GM10847 (cell line): ENCODE measurements around the gene GPX4.

Experiments
- POLR2A ChIP-seq: IDR thresholded peaks from 2 replicates; pipeline ENCODE4 v1.6.1; 2011; ENCODE audit not compliant: insufficient read length; ENCODE audit errors: extremely low read depth

GPX4 gene

GRCh38 chr19:1065606-1066109 is 38.1 kb upstream of the GPX4 start:
- no peak for TF ChIP-seq POLR2A

GRCh38 chr19:1066251-1066747 is 37.5 kb upstream of the GPX4 start:
- TF ChIP-seq POLR2A = no peak

- peak; percentile 36 for TF ChIP-seq POLR2A
Observed at GRCh38 chr19:1066748-1067340, 37.0 kb upstream of the GPX4 start, which contains the start of gene ARHGAP45. ARHGAP45 (plus strand) TSS chr19:1067167; CDS start chr19:1067406, 239 bp downstream.

GRCh38 chr19:1067341-1067957 is 36.3 kb upstream of the GPX4 start:
- peak; percentile 4 for TF ChIP-seq POLR2A

- TF ChIP-seq POLR2A = no peak
Observed at GRCh38 chr19:1068009-1069001, 35.5 kb upstream of the GPX4 start.

GRCh38 chr19:1069009-1069779 is 34.6 kb upstream of the GPX4 start:
- no peak for TF ChIP-seq POLR2A

GRCh38 chr19:1070576-1070930 is 33.2 kb upstream of the GPX4 start:
- no peak for TF ChIP-seq POLR2A

- no peak for TF ChIP-seq POLR2A
Observed at GRCh38 chr19:1070931-1071791, 32.6 kb upstream of the GPX4 start.

- no peak for TF ChIP-seq POLR2A
Observed at GRCh38 chr19:1072371-1073015, 31.3 kb upstream of the GPX4 start.

GRCh38 chr19:1073063-1073955 is 30.5 kb upstream of the GPX4 start:
- no peak for TF ChIP-seq POLR2A

GRCh38 chr19:1073956-1074517 is 29.8 kb upstream of the GPX4 start:
- TF ChIP-seq POLR2A = no peak
